Activated T-helper 1 cell treated with anti-CD3 and anti-CD28 coated beads, Interleukin-12 subunit alpha, Interleukin-12 subunit beta, Interleukin-2, Interleukin-4 antibody, amounts not matched to agents 30 ng/mL and 10 ng/mL and 1 ng/mL, durations not matched to agents 14 hours and 24 hours and 36 hours (primary cell): ENCODE results near the gene LLPH. TPM values are rescaled to one million over a fixed set of nuclear protein-coding genes. Genes with fewer than 3 reads are reported as not detected.
"Not testable (repeated sequence)": the region's sequence is repeated elsewhere in the genome, so short reads cannot be mapped to it uniquely, and the experiment has no call there.

Source experiments
- DNase-seq: peaks from one replicate; pipeline ENCODE4 v3.0.0; 2021; ENCODE audit warnings: low spot score
- H3K27ac Mint-ChIP-seq: one replicate; pipeline ENCODE4 v1.8.0; 2021; ENCODE audit warnings: mild to moderate bottlenecking, mixed read lengths
- H3K27me3 Mint-ChIP-seq: one replicate; pipeline ENCODE4 v1.8.0; 2022; ENCODE audit warnings: mild to moderate bottlenecking, moderate library complexity, mixed read lengths; ENCODE audit not compliant: insufficient read depth
- H3K36me3 Mint-ChIP-seq: one replicate; pipeline ENCODE4 v1.8.0; 2021; ENCODE audit warnings: low read depth, mixed read lengths
- H3K4me1 Mint-ChIP-seq: one replicate; pipeline ENCODE4 v1.8.0; 2021; ENCODE audit warnings: low read depth, mixed read lengths
- H3K4me3 Mint-ChIP-seq: one replicate; pipeline ENCODE4 v1.8.0; 2021; ENCODE audit warnings: mild to moderate bottlenecking, moderate library complexity, mixed read lengths
- H3K9me3 Mint-ChIP-seq: one replicate; pipeline ENCODE4 v1.8.0; 2021; ENCODE audit warnings: mixed read lengths
- intact Hi-C: fragments of 100-400 bp; cut with micrococcal nuclease; formaldehyde crosslinking; loops from one replicate; pipeline ENCODE4 v1.15.1; 2024
- total RNA-seq: library from RNA; stranded (reverse); gene quantifications from 2 replicates; pipeline ENCODE4 v1.2.3, GENCODE V29; 2022

The LLPH gene
- total RNA-seq, result 31.3 and 33.6 TPM in 2 replicates

GRCh38 chr12:66130267-66131066, at the start of gene LLPH:
Gene LLPH, minus strand, starts transcription at chr12:66130750. Its CDS starts 1,644 bp downstream, at chr12:66129106.
- DNase-seq, result peak; percentile 86
- Mint-ChIP-seq H3K9me3 (no peaks in the 10 kb centered on the region), H3K4me3 (peak within 1 kb of the TSS; percentile 98), H3K36me3 (peaks cover 35% of the 10 kb centered on the region), H3K27me3 (no peaks in the 10 kb centered on the region), H3K27ac (peak within 1 kb of the TSS; percentile 93), H3K4me1 (peaks cover 57% of the 10 kb centered on the region)
- intact Hi-C loops, result loop anchor here (1.0 to 2.0 kb wide), 7 partner anchors 38 to 1371 kb away; partner anchors contain the start of genes CAND1, GNS, HELB and LEMD3

- intact Hi-C loops, result no loop called here
- H3K9me3 Mint-ChIP-seq, result no peaks in the 10 kb centered on the region
Observed at GRCh38 chr12:66176105-66176900, 45.8 kb upstream of the LLPH start.

GRCh38 chr12:66174391-66175325, 44.1 kb upstream of the LLPH start:
- H3K27ac Mint-ChIP-seq, H3K36me3 Mint-ChIP-seq, DNase-seq, intact Hi-C loops, H3K9me3 Mint-ChIP-seq, H3K4me3 Mint-ChIP-seq, H3K4me1 Mint-ChIP-seq: not testable (repeated sequence)
- peaks cover 26% of the 10 kb centered on the region for H3K27me3 Mint-ChIP-seq

More at GRCh38 chr12:66176105-66176900, 45.8 kb upstream of the LLPH start:
- H3K36me3 Mint-ChIP-seq, result peaks cover 1% of the 10 kb centered on the region
- H3K4me3 Mint-ChIP-seq, result no peak overlapping the region
- no peak for DNase-seq
- peaks cover 28% of the 10 kb centered on the region for H3K27me3 Mint-ChIP-seq
- no peaks in the 10 kb centered on the region for H3K4me1 Mint-ChIP-seq
- no peak overlapping the region for H3K27ac Mint-ChIP-seq

GRCh38 chr12:66170606-66171005, 40.1 kb upstream of the LLPH start:
- Mint-ChIP-seq H3K4me1 (peaks cover 27% of the 10 kb centered on the region), H3K36me3 (peaks cover 21% of the 10 kb centered on the region), H3K4me3 (peak overlapping the region; percentile 95), H3K27ac (peak overlapping the region; percentile 99), H3K9me3 (peaks cover 5% of the 10 kb centered on the region), H3K27me3 (peaks cover 2% of the 10 kb centered on the region)
- intact Hi-C loops, result no loop called here
- DNase-seq, result no peak

GRCh38 chr12:66169221-66170170, 38.9 kb upstream of the LLPH start, which contains the start of gene TMBIM4:
Gene TMBIM4, minus strand, starts transcription at chr12:66169996. Its CDS starts 45 bp downstream, at chr12:66169951.
- H3K36me3 Mint-ChIP-seq, result peaks cover 32% of the 10 kb centered on the region
- peak within 1 kb of the TSS; percentile 99 for H3K27ac Mint-ChIP-seq
- no peaks in the 10 kb centered on the region for H3K27me3 Mint-ChIP-seq
- H3K9me3 Mint-ChIP-seq, result peaks cover 16% of the 10 kb centered on the region
- intact Hi-C loops, result loop anchor here (1.0 to 2.0 kb wide), 7 partner anchors 20 to 133 kb away; partner anchors contain the start of genes HELB, IRAK3 and LLPH
- peaks cover 31% of the 10 kb centered on the region for H3K4me1 Mint-ChIP-seq
- peak within 1 kb of the TSS; percentile 95 for H3K4me3 Mint-ChIP-seq
- DNase-seq, result peak; percentile 82

- Mint-ChIP-seq H3K27ac (peak overlapping the region; percentile 37), H3K9me3 (peaks cover 19% of the 10 kb centered on the region), H3K4me3 (peak overlapping the region; percentile 95), H3K4me1 (peaks cover 42% of the 10 kb centered on the region), H3K27me3 (no peaks in the 10 kb centered on the region), H3K36me3 (peaks cover 41% of the 10 kb centered on the region)
- DNase-seq, result no peak
- intact Hi-C loops, result loop anchor here (2.0 kb wide), 1 partner anchor 38 kb away; the partner anchor contains the start of gene LLPH
Observed at GRCh38 chr12:66168410-66168809, 37.9 kb upstream of the LLPH start.

GRCh38 chr12:66166561-66166960, 36.0 kb upstream of the LLPH start:
- no peak for DNase-seq
- Mint-ChIP-seq H3K9me3 (peaks cover 19% of the 10 kb centered on the region), H3K4me1 (peaks cover 56% of the 10 kb centered on the region), H3K4me3 (no peak overlapping the region), H3K27me3 (no peaks in the 10 kb centered on the region), H3K36me3 (peaks cover 44% of the 10 kb centered on the region), H3K27ac (no peak overlapping the region)
- intact Hi-C loops, result no loop called here

GRCh38 chr12:66165141-66165540, 34.6 kb upstream of the LLPH start:
- no peak for DNase-seq
- Mint-ChIP-seq H3K9me3 (peaks cover 19% of the 10 kb centered on the region), H3K4me1 (peaks cover 58% of the 10 kb centered on the region), H3K27ac (no peak overlapping the region), H3K36me3 (peaks cover 46% of the 10 kb centered on the region), H3K4me3 (no peak overlapping the region), H3K27me3 (no peaks in the 10 kb centered on the region)
- intact Hi-C loops, result no loop called here

GRCh38 chr12:66164349-66164821, 33.8 kb upstream of the LLPH start:
- H3K36me3 Mint-ChIP-seq, result peaks cover 52% of the 10 kb centered on the region
- DNase-seq, result no peak
- H3K27me3 Mint-ChIP-seq, result no peaks in the 10 kb centered on the region
- intact Hi-C loops, result no loop called here
- H3K4me3 Mint-ChIP-seq, result no peak overlapping the region
- peaks cover 19% of the 10 kb centered on the region for H3K9me3 Mint-ChIP-seq
- H3K4me1 Mint-ChIP-seq, result peaks cover 58% of the 10 kb centered on the region
- no peak overlapping the region for H3K27ac Mint-ChIP-seq

- no peaks in the 10 kb centered on the region for H3K27me3 Mint-ChIP-seq
- peaks cover 19% of the 10 kb centered on the region for H3K9me3 Mint-ChIP-seq
- intact Hi-C loops, result no loop called here
- no peak overlapping the region for H3K4me3 Mint-ChIP-seq
- DNase-seq, result no peak
- peaks cover 56% of the 10 kb centered on the region for H3K36me3 Mint-ChIP-seq
- H3K27ac Mint-ChIP-seq, result no peak overlapping the region
- H3K4me1 Mint-ChIP-seq, result peaks cover 56% of the 10 kb centered on the region
Observed at GRCh38 chr12:66163289-66163688, 32.7 kb upstream of the LLPH start.

- no peak for DNase-seq
- Mint-ChIP-seq H3K27me3 (no peaks in the 10 kb centered on the region), H3K4me3 (no peak overlapping the region), H3K27ac (no peak overlapping the region), H3K4me1 (peaks cover 50% of the 10 kb centered on the region), H3K9me3 (peaks cover 19% of the 10 kb centered on the region), H3K36me3 (peaks cover 55% of the 10 kb centered on the region)
- intact Hi-C loops, result no loop called here
Observed at GRCh38 chr12:66162701-66163100, 32.2 kb upstream of the LLPH start.
